CD4-positive, alpha-beta T cell (primary cell): ENCODE results near the gene MTRF1L. TPM values are rescaled to one million over a fixed set of nuclear protein-coding genes. Genes with fewer than 3 reads are reported as not detected.

Source experiments
- ATAC-seq: fragments of 200-7000 bp; cut with Tn5 transposase; one replicate; pipeline ENCODE4 v1.10.0; 2022; ENCODE audit warnings: mild to moderate bottlenecking; ENCODE audit not compliant: poor library complexity
- CTCF ChIA-PET: fragments of 350-600 bp; sonication (Branson Sonifier 250); formaldehyde crosslinking; loops from one replicate; lab custom pipeline; 2021; ENCODE audit warnings: antibody characterized with exemption, inconsistent platforms; lab: Charles Lee
- POLR2A ChIA-PET: fragments of 350-600 bp; sonication (Branson Sonifier 250); formaldehyde crosslinking; loops from one replicate; lab custom pipeline; 2021; ENCODE audit warnings: antibody characterized with exemption, inconsistent platforms; lab: Charles Lee
- DNase-seq, 14 experiments: peaks; one replicate each; pipeline ENCODE4 v3.0.0-alpha.2; 2013 to 2020; ENCODE audit warnings: mixed read lengths in 2 of 14
- H3K27ac ChIP-seq, 2 donors: one replicate each; pipeline versions ENCODE4 v1.5.1 to v1.7.0; 2013; ENCODE audit warnings: low read length in 2 of 2, low read depth in 1 of 2, mild to moderate bottlenecking in 1 of 2
- H3K27me3 ChIP-seq, 2 experiments: 1 replicate in 1 of 2; 2 replicates in 1 of 2; pipeline versions ENCODE4 v1.6.1 to v1.7.0; 2013; ENCODE audit warnings: low read length in 2 of 2, control low read depth in 1 of 2, mild to moderate bottlenecking in 1 of 2, moderate library complexity in 1 of 2; ENCODE audit not compliant: insufficient read depth in 2 of 2, control insufficient read depth in 1 of 2
- H3K36me3 ChIP-seq: one replicate; pipeline ENCODE4 v1.6.1; 2013; ENCODE audit warnings: low read length, control low read depth; ENCODE audit not compliant: insufficient read depth
- H3K4me1 ChIP-seq: one replicate; pipeline ENCODE4 v1.6.1; 2013; ENCODE audit warnings: low read length, control low read depth; ENCODE audit not compliant: insufficient read depth
- H3K4me3 ChIP-seq: one replicate; pipeline ENCODE4 v1.5.1; 2013; ENCODE audit warnings: mild to moderate bottlenecking, low read length, moderate library complexity
- H3K9me3 ChIP-seq, 2 experiments: 1 replicate in 1 of 2; 2 replicates in 1 of 2; pipeline versions ENCODE4 v1.6.1 to v1.7.0; 2013; ENCODE audit warnings: low read length in 2 of 2, mild to moderate bottlenecking in 2 of 2, control low read depth in 1 of 2, moderate library complexity in 1 of 2; ENCODE audit not compliant: control insufficient read depth in 1 of 2, insufficient read depth in 1 of 2
- H3K27ac Mint-ChIP-seq: one replicate; pipeline ENCODE4 v1.8.0; 2020; ENCODE audit warnings: mixed read lengths
- H3K27me3 Mint-ChIP-seq: one replicate; pipeline ENCODE4 v1.8.0; 2021; ENCODE audit warnings: mixed read lengths
- H3K36me3 Mint-ChIP-seq: one replicate; pipeline ENCODE4 v1.8.0; 2021; ENCODE audit warnings: low read depth, mixed read lengths
- H3K4me1 Mint-ChIP-seq: one replicate; pipeline ENCODE4 v1.8.0; 2021; ENCODE audit warnings: low read depth, mixed read lengths
- H3K4me3 Mint-ChIP-seq: one replicate; pipeline ENCODE4 v1.8.0; 2020; ENCODE audit warnings: mild to moderate bottlenecking, mixed read lengths
- H3K9me3 Mint-ChIP-seq: one replicate; pipeline ENCODE4 v1.8.0; 2020; ENCODE audit warnings: mixed read lengths
- CTCF ChIP-seq: fragments of 200-600 bp; IDR thresholded peaks from one replicate; pipeline ENCODE4 v1.8.0; 2022; ENCODE audit warnings: antibody characterized with exemption, mild to moderate bottlenecking
- intact Hi-C, 2 experiments: fragments of 100-400 bp; cut with DNase I in 1 of 2; cut with micrococcal nuclease in 1 of 2; formaldehyde crosslinking; loops; one replicate each; pipeline versions ENCODE4 v1.15.1 to v1.9.0; 2023 to 2025; cut with DNase I, micrococcal nuclease
- total RNA-seq, 174 experiments: library from RNA in 2 of 174; stranded (reverse) in 2 of 174; gene quantifications; one replicate each; pipeline ENCODE4 v1.2.3 and lab custom pipeline; 2021 to 2026

The MTRF1L gene
- total RNA-seq, 2 experiments from 2014 or later: 9.3 to 11.2 TPM

- ChIA-PET POLR2A (no interaction called here), CTCF (interaction anchor here (0.8 kb wide), 1 partner anchor 28 kb away, joined by 3 read pairs; no protein-coding TSS in a partner anchor)
- peaks cover 5% of the 10 kb centered on the region for H3K4me1 ChIP-seq
- Mint-ChIP-seq H3K4me3 (no peak overlapping the region), H3K27me3 (peaks cover 59% of the 10 kb centered on the region), H3K27ac (no peak overlapping the region), H3K36me3 (no peaks in the 10 kb centered on the region), H3K4me1 (no peaks in the 10 kb centered on the region), H3K9me3 (no peaks in the 10 kb centered on the region)
- no peaks in the 10 kb centered on the region for H3K27me3 ChIP-seq
- TF ChIP-seq CTCF: peak; percentile 92
- no peak overlapping the region for H3K4me3 ChIP-seq
- ATAC-seq (peak; percentile 83), DNase-seq (peak in 10 of 14 experiments; percentile 7 to 78 (median 26))
- no peaks in the 10 kb centered on the region for H3K9me3 ChIP-seq
- intact Hi-C loops: loop anchor here (1.0 to 10.0 kb wide), 3 partner anchors 73 to 539 kb away; no protein-coding TSS in a partner anchor
- no peak overlapping the region for H3K27ac ChIP-seq
- H3K36me3 ChIP-seq: no peaks in the 10 kb centered on the region
Observed at GRCh38 chr6:153023977-153024708, 21.6 kb upstream of the MTRF1L start.

GRCh38 chr6:153018355-153018754 lies 15.8 kb upstream of the MTRF1L start:
- Mint-ChIP-seq H3K4me1 (no peaks in the 10 kb centered on the region), H3K4me3 (no peak overlapping the region), H3K27ac (no peak overlapping the region), H3K9me3 (no peaks in the 10 kb centered on the region), H3K27me3 (peaks cover 64% of the 10 kb centered on the region), H3K36me3 (no peaks in the 10 kb centered on the region)
- peaks cover 0 to 19% of the 10 kb centered on the region in 2 experiments for H3K27me3 ChIP-seq
- H3K9me3 ChIP-seq: no peaks in the 10 kb centered on the region
- H3K36me3 ChIP-seq: no peaks in the 10 kb centered on the region
- H3K27ac ChIP-seq: no peak overlapping the region
- H3K4me1 ChIP-seq: no peaks in the 10 kb centered on the region
- ChIA-PET POLR2A (no interaction called here), CTCF (no interaction called here)
- no peak overlapping the region for H3K4me3 ChIP-seq
- DNase-seq (no peak), ATAC-seq (no peak)
- no peak for TF ChIP-seq CTCF
- intact Hi-C loops: no loop called here

DNA sequence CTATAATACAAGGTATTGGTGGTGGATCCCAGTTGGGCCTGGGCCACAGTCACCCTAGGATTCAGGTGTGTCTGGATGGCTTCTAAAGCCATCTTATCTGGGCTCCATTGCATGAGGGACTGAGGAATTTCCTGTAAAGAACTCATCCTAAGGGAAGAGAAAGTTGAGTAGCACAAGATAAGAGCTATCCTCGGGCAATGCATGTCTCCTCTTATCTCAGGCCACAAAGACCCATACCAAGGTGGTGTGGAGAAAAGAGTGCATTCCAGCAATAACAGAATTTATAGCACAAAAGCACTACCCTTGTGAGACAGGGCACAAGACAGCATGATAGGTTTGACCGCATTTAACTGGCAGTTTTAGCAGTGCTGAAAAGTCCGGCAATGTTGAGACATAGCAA lies 14.3 kb upstream of the MTRF1L start:
- Mint-ChIP-seq H3K36me3 (no peaks in the 10 kb centered on the region), H3K4me3 (no peak overlapping the region), H3K27ac (no peak overlapping the region), H3K27me3 (peaks cover 64% of the 10 kb centered on the region), H3K4me1 (no peaks in the 10 kb centered on the region), H3K9me3 (no peaks in the 10 kb centered on the region)
- peaks cover 0 to 19% of the 10 kb centered on the region in 2 experiments for H3K27me3 ChIP-seq
- POLR2A ChIA-PET: interaction anchor here (0.6 kb wide), 1 partner anchor 24 kb away, joined by 4 read pairs; no protein-coding TSS in a partner anchor
- H3K27ac ChIP-seq: no peak overlapping the region
- TF ChIP-seq CTCF: no peak
- CTCF ChIA-PET: no interaction called here
- H3K4me1 ChIP-seq: no peaks in the 10 kb centered on the region
- no peak overlapping the region for H3K4me3 ChIP-seq
- DNase-seq (no peak), ATAC-seq (no peak)
- H3K36me3 ChIP-seq: no peaks in the 10 kb centered on the region
- intact Hi-C loops: no loop called here
- no peaks in the 10 kb centered on the region for H3K9me3 ChIP-seq
